Upper lobe of left lung (tissue), 6 donors: Measurements from ENCODE around the gene MELTF. TPM values are rescaled to one million over a fixed set of nuclear protein-coding genes. Genes with fewer than 3 reads are reported as not detected.

Source experiments
- ATAC-seq, 2 donors: fragments of 200-7000 bp; cut with Tn5 transposase; one replicate each; pipeline ENCODE4 v1.9.1; 2022; ENCODE audit warnings: mild to moderate bottlenecking in 2 of 2, moderate library complexity in 2 of 2; ENCODE audit not compliant: low FRiP score in 2 of 2
- DNase-seq, 2 donors: peaks; one replicate each; pipeline ENCODE4 v3.0.0-alpha.2; 2019 to 2020
- H3K27ac ChIP-seq, 4 donors: fragments of 200-600 bp; sonication (generic); one replicate each; pipeline ENCODE4 v1.5.1; 2016 to 2019
- H3K27me3 ChIP-seq, 4 donors: fragments of 200-600 bp; sonication (generic); one replicate each; pipeline ENCODE4 v1.5.1; 2017 to 2019
- H3K36me3 ChIP-seq, 4 donors: fragments of 200-600 bp; sonication (generic); one replicate each; pipeline ENCODE4 v1.5.1; 2016 to 2019
- H3K4me1 ChIP-seq, 4 donors: fragments of 200-600 bp; sonication (generic); one replicate each; pipeline ENCODE4 v1.5.1; 2018 to 2019
- H3K4me3 ChIP-seq, 4 donors: fragments of 200-600 bp; sonication (generic); one replicate each; pipeline ENCODE4 v1.5.1; 2017 to 2019; ENCODE audit warnings: mild to moderate bottlenecking in 2 of 4, moderate library complexity in 1 of 4
- H3K9me3 ChIP-seq, 4 donors: fragments of 200-600 bp; sonication (generic); one replicate each; pipeline ENCODE4 v1.5.1; 2018 to 2019
- EP300 ChIP-seq, 4 donors: sonication (generic); formaldehyde crosslinking; IDR thresholded peaks; one replicate each; pipeline ENCODE4 v1.5.1; 2017; ENCODE audit warnings: antibody characterized with exemption in 4 of 4, control low read depth in 2 of 4
- POLR2A ChIP-seq, 4 donors: fragments of 450-650 bp; IDR thresholded peaks; one replicate each; pipeline ENCODE4 v1.5.1; 2016 to 2017; ENCODE audit warnings: antibody characterized with exemption in 4 of 4, mild to moderate bottlenecking in 2 of 4
- POLR2AphosphoS5 ChIP-seq, 2 donors: sonication (generic); formaldehyde crosslinking; IDR thresholded peaks; one replicate each; pipeline ENCODE4 v1.5.1; 2017; ENCODE audit warnings: antibody characterized with exemption in 2 of 2
- WGBS, 2 donors: methylation state at CpG; one replicate each; pipeline ENCODE4 v1.1.5; 2017 to 2018; 5-methylcytosine and 5-hydroxymethylcytosine counted together
- total RNA-seq, 6 donors: library from RNA; depleted of rRNA in 4 of 6; stranded (reverse); fragments of >200 nt in 4 of 6; gene quantifications; one replicate each; pipeline versions ENCODE4 v1.1.0 to v1.2.1, GENCODE V29; 2016 to 2021
- TF ChIP-seq, protein P1 (sequence below), 6 experiments: fragments of 450-650 bp in 4 of 6; fragments of 200-600 bp in 2 of 6; sonication (generic) in 2 of 6; IDR thresholded peaks; one replicate each; pipeline ENCODE4 v1.5.1; 2016 to 2019; ENCODE audit warnings: antibody characterized with exemption in 6 of 6
- donor health status: DM: no; HTN: no; CAD: no; lungs with moderate emphysema.
- donor health status: DM: no; HTN: yes; CAD: no; lungs with severe emphysema.

MELTF gene
- total RNA-seq, 6 donors from 2014 or later, result 3.0 to 28.3 (median 4.2) TPM

DNA sequence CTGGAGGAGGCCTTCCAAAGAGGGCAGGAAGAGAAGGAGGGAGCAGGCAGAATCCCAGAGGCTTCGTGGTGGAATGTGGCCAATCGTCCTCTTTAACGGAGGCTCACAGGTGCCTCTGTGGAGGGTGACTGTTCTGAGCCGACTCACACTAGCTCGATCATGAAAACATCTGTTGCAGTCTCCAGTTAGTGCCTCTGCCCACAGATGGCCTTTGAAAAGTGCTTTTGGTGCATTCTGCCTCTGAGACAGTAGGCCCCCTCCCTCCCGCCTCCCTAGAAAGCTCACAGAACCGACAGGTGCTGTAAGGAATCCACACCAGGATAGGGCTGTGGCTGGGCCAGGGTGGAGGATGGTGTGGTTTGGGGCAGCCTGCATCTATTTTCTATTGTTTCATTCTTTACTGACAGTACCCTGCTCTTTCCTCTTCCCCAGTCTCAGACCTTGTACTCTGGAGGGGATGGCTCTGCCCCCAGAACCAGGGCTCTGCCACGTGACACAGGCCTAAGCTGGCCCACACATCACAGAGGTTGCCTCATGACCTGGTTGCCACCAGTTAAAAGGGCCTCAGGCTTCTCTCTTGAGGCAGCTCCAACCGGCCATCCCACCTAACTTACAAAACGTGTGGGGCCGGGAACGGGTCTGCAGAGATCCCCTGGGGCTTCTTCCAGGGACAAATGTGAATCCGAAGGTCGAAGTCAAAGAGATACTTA is 33.8 kb downstream of the MELTF start:
- no peak for TF ChIP-seq POLR2A (IDR thresholded peaks at IDR 0.05)
- no peak for TF ChIP-seq POLR2AphosphoS5 (IDR thresholded peaks at IDR 0.05)
- no peak for TF ChIP-seq EP300 (IDR thresholded peaks at IDR 0.05)
- TF ChIP-seq, protein P1, sequence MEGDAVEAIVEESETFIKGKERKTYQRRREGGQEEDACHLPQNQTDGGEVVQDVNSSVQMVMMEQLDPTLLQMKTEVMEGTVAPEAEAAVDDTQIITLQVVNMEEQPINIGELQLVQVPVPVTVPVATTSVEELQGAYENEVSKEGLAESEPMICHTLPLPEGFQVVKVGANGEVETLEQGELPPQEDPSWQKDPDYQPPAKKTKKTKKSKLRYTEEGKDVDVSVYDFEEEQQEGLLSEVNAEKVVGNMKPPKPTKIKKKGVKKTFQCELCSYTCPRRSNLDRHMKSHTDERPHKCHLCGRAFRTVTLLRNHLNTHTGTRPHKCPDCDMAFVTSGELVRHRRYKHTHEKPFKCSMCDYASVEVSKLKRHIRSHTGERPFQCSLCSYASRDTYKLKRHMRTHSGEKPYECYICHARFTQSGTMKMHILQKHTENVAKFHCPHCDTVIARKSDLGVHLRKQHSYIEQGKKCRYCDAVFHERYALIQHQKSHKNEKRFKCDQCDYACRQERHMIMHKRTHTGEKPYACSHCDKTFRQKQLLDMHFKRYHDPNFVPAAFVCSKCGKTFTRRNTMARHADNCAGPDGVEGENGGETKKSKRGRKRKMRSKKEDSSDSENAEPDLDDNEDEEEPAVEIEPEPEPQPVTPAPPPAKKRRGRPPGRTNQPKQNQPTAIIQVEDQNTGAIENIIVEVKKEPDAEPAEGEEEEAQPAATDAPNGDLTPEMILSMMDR (IDR thresholded peaks at IDR 0.05), result no peak
- no peak overlapping the region for H3K4me3 ChIP-seq
- 86 to 88% methylated on average over 12 to 14 of the region's 14 CpGs for WGBS, 2 donors
- H3K36me3 ChIP-seq, result no peaks in the 10 kb centered on the region
- H3K27ac ChIP-seq, result no peak overlapping the region
- no peaks in the 10 kb centered on the region for H3K27me3 ChIP-seq
- DNase-seq (no peak), ATAC-seq (peak in 1 of 2 donors; percentile 5)
- H3K4me1 ChIP-seq, result no peaks in the 10 kb centered on the region
- H3K9me3 ChIP-seq, result no peaks in the 10 kb centered on the region

DNA sequence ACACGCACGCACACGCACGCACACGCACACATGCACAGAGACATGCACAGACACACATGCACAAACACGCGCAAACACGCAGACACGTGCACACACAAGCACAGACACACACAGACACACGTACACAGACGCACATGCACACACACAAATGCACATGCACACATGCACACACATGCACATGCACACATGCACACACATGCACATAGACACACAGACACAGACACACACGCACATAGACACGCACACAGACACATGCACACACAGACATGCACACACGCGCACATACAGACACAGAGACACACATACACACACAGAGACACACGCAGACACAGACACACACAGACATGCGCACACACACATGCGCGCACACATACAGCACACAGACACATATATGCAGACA is 34.6 kb downstream of the MELTF start:
- DNase-seq, result no peak
- Histone ChIP-seq H3K27me3 (no peaks in the 10 kb centered on the region), H3K9me3 (no peaks in the 10 kb centered on the region), H3K36me3 (no peaks in the 10 kb centered on the region), H3K27ac (no peak overlapping the region), H3K4me3 (no peak overlapping the region), H3K4me1 (no peaks in the 10 kb centered on the region)
- 90 to 95% methylated on average over 19 of the region's 19 CpGs for WGBS, 2 donors
- ATAC-seq, result no peak
- TF ChIP-seq POLR2AphosphoS5 (IDR thresholded peaks at IDR 0.05), result no peak
- no peak for TF ChIP-seq POLR2A (IDR thresholded peaks at IDR 0.05)
- TF ChIP-seq EP300 (IDR thresholded peaks at IDR 0.05), result no peak
- TF ChIP-seq, protein P1 (IDR thresholded peaks at IDR 0.05), result no peak

DNA sequence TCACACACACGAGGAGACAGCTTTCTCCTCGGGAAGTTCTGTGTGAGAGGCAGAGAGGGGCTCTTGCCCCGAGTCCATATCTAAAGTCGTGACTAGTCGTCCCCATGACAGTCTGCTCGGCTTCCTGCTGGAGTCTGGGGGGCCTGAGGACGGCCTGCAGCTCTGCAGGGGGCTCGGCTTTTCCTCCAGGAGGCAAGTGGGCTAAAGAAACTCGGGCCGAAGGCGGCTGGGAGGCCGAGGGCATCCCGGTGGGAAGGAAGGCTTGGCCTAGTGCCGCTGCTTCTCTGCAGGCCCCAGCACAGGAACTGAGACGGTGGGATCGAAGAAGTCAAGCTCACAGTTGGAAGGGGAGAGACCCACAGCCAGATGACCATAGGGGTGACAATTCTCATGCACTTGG is 35.6 kb downstream of the MELTF start:
- DNase-seq (peak in 1 of 2 donors; percentile 64), ATAC-seq (no peak)
- TF ChIP-seq POLR2A (IDR thresholded peaks at IDR 0.05) (no peak), EP300 (IDR thresholded peaks at IDR 0.05) (no peak), POLR2AphosphoS5 (IDR thresholded peaks at IDR 0.05) (no peak)
- TF ChIP-seq, protein P1 (IDR thresholded peaks at IDR 0.05), result no peak
- Histone ChIP-seq H3K27me3 (no peaks in the 10 kb centered on the region), H3K4me1 (no peaks in the 10 kb centered on the region), H3K27ac (no peak overlapping the region), H3K9me3 (no peaks in the 10 kb centered on the region), H3K36me3 (no peaks in the 10 kb centered on the region), H3K4me3 (no peak overlapping the region)
- WGBS, 2 donors, result 78% methylated on average over 16 of the region's 16 CpGs

DNA sequence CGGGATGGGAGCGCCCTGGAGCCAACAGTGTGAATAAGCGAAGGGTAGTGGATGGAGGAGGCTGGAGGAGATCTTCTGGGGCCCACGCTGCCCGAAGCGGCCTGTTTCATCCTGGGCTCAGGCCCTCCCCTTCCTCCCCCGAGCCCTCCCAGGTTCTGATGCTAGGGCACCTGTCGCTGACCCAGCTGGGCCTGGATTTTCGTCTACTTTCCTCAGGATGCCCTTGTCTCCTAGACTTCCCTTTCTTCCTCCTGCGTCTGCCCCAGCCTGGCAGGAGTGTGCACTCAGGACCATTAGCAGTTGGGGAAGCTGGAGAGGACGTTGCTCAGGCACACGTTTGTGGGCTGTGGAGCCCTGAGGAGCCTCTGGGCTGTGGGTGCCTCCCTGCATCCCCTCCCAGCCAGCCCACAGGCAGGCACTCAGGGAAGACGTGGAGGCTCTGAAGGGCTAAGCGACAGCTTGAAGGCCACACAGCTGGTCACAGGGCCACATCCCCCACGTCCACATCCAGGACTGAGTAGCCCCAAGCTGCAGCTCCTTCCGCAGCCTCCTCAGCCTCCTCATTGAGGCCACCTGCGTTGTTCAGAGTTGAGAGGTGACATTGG is 37.1 kb downstream of the MELTF start:
- no peak overlapping the region for H3K27ac ChIP-seq
- H3K9me3 ChIP-seq, result no peaks in the 10 kb centered on the region
- no peaks in the 10 kb centered on the region for H3K27me3 ChIP-seq
- H3K4me3 ChIP-seq, result no peak overlapping the region
- H3K4me1 ChIP-seq, result no peaks in the 10 kb centered on the region
- no peaks in the 10 kb centered on the region for H3K36me3 ChIP-seq
- WGBS, 2 donors, result 76 to 87% methylated on average over 11 to 17 of the region's 17 CpGs
- DNase-seq (no peak), ATAC-seq (no peak)
- TF ChIP-seq POLR2A (IDR thresholded peaks at IDR 0.05) (no peak), POLR2AphosphoS5 (IDR thresholded peaks at IDR 0.05) (no peak), EP300 (IDR thresholded peaks at IDR 0.05) (no peak)
- TF ChIP-seq, protein P1 (IDR thresholded peaks at IDR 0.05), result no peak
